Heart left ventricle (tissue), 16 donors: ENCODE data around the gene EXOSC5. TPM values are rescaled to one million over a fixed set of nuclear protein-coding genes. Genes with fewer than 3 reads are reported as not detected.
"Not testable (repeated sequence)": the region's sequence is repeated elsewhere in the genome, so short reads cannot be mapped to it uniquely, and the experiment has no call there.

Experiments used
- ATAC-seq, 4 donors: fragments of 200-7000 bp; cut with Tn5 transposase; one replicate each; pipeline ENCODE4 v1.9.1; 2020 to 2022; ENCODE audit warnings: moderate library complexity in 4 of 4, mild to moderate bottlenecking in 3 of 4, moderate number of reproducible peaks in 1 of 4
- DNase-seq, 5 donors: peaks; one replicate each; pipeline ENCODE4 v3.0.0-alpha.2; 2020
- H3K27ac ChIP-seq, 12 donors: fragments of 200-600 bp; sonication (generic) in 4 of 12; one replicate each; pipeline versions ENCODE4 v1.5.0 to v1.8.0; 2016 to 2022; ENCODE audit warnings: mild to moderate bottlenecking in 2 of 12
- H3K27me3 ChIP-seq, 9 donors: fragments of 200-600 bp; sonication (generic) in 2 of 9; one replicate each; pipeline versions ENCODE4 v1.5.1 to v1.8.0; 2016 to 2022; ENCODE audit warnings: mild to moderate bottlenecking in 3 of 9
- H3K36me3 ChIP-seq, 9 donors: fragments of 200-600 bp; sonication (generic) in 2 of 9; one replicate each; pipeline versions ENCODE4 v1.5.0 to v1.8.0; 2018 to 2022; ENCODE audit warnings: mild to moderate bottlenecking in 2 of 9
- H3K4me1 ChIP-seq, 12 donors: fragments of 200-600 bp; sonication (generic) in 4 of 12; one replicate each; pipeline versions ENCODE4 v1.5.0 to v1.8.0; 2016 to 2022; ENCODE audit warnings: mild to moderate bottlenecking in 3 of 12
- H3K4me3 ChIP-seq, 12 donors: fragments of 200-600 bp; sonication (generic) in 4 of 12; one replicate each; pipeline versions ENCODE4 v1.5.0 to v1.8.0; 2017 to 2022; ENCODE audit warnings: mild to moderate bottlenecking in 9 of 12, moderate library complexity in 4 of 12
- H3K9me3 ChIP-seq, 12 donors: fragments of 200-600 bp; sonication (generic) in 4 of 12; one replicate each; pipeline versions ENCODE4 v1.5.0 to v1.8.0; 2016 to 2022; ENCODE audit warnings: mild to moderate bottlenecking in 1 of 12
- CTCF ChIP-seq, 12 donors: fragments of 200-600 bp; sonication (generic) in 4 of 12; IDR thresholded peaks; one replicate each; pipeline versions ENCODE4 v1.5.0 to v1.8.0; 2018 to 2022; ENCODE audit warnings: antibody characterized with exemption in 12 of 12, mild to moderate bottlenecking in 5 of 12
- POLR2A ChIP-seq, 2 donors: fragments of 450-650 bp; IDR thresholded peaks; one replicate each; pipeline ENCODE4 v1.6.1; 2017; ENCODE audit warnings: antibody characterized with exemption in 2 of 2, mild to moderate bottlenecking in 2 of 2, moderate library complexity in 2 of 2
- WGBS, 4 donors: extraction: QIAGEN DNeasy Blood & Tissue Kit in 2 of 4; methylation state at CpG; one replicate each; pipeline versions ENCODE4 v1.1.5 to v1.1.7; 2013 to 2018; 5-methylcytosine and 5-hydroxymethylcytosine counted together
- intact Hi-C, 10 donors: fragments of 100-400 bp; cut with DNase I; formaldehyde crosslinking; loops; one replicate each; pipeline versions ENCODE4 v1.11.1 to v1.14.2; 2022
- polyA plus RNA-seq, 2 donors: library from polyadenylated mRNA; stranded (reverse); fragments of 200-250 nt; gene quantifications; one replicate each; pipeline ENCODE4 v1.2.3, GENCODE V29; 2013
- total RNA-seq, 9 donors: library from RNA; depleted of rRNA in 2 of 9; stranded (reverse); fragments of >200 nt in 2 of 9; fragmentation: NEBNext Ultra II Directional in 3 of 9; extraction: Animal tissue kit (Norgen Biotek cat#: 25700) in 3 of 9; gene quantifications; one replicate each; pipeline versions ENCODE4 v1.1.0 to v1.2.4, GENCODE V29; 2016 to 2023
- donor health status: ischemic (EF 13 %, LVEDD 7.1; RV severe dilation, severe dysfunction).
- donor health status: healthy with polysubstance abuse.
- donor health status: DM: no; HTN: yes; CAD: no.
- donor health status: DM: no; HTN: no; CAD: no.
- donor health status: ischemic (EF 25% LVEDD 6.9; RV normal size, moderate dysfunction).
- donor health status: ischemic (EF 25% LVEDD 5.7; RV mildly dilated, moderate dysfunction).
- donor health status: healthy.
- donor health status: DM: yes; HTN: yes; CAD: no.
- donor health status: ischemic (EF 35%, LVEDD 5.7; RV mildly dilated, moderate dysfunction).
- donor health status: nonischemic (EF 11% LVEDD 7.7; RV severe dilation, severe dysfunction).
- donor health status: DM: yes; HTN: yes; CAD: no.
- donor health status: PGD.
- donor health status: ischemic (EF 29% LVEDD 5.4; RV normal size, mild dysfunction).
- donor health status: nonischemic (EF 23%, LVEDD 6.1; RV moderate dilation, normal function).

The EXOSC5 gene
- total and polyA plus RNA-seq, 11 donors = 9.6 to 40.4 (median 13.7) TPM

GRCh38 chr19:41351339-41352245, 45.6 kb downstream of the EXOSC5 start:
- DNase-seq (peak; percentile 74 to 87 (median 78)), ATAC-seq (peak; percentile 38 to 71 (median 65))
- H3K36me3 ChIP-seq = peaks cover 0 to 20% (median 13%) of the 10 kb centered on the region in 9 donors
- no peaks in the 10 kb centered on the region for H3K27me3 ChIP-seq
- H3K4me1 ChIP-seq = peaks cover 0 to 57% (median 25%) of the 10 kb centered on the region in 12 donors
- H3K4me3 ChIP-seq = peak overlapping the region; percentile 52 to 98 (median 74)
- TF ChIP-seq CTCF (IDR thresholded peaks at IDR 0.05) = no peak
- no peak for TF ChIP-seq POLR2A (IDR thresholded peaks at IDR 0.05)
- H3K9me3 ChIP-seq = no peaks in the 10 kb centered on the region
- intact Hi-C loops = loop anchor here in 6 of 10 donors (2.0 to 5.0 kb wide), 6 partner anchors 25 to 145 kb away; partner anchors contain the start of genes CCDC97 (in 3 of the 6) and HNRNPUL1 (in 1 of the 6)
- peak overlapping the region; percentile 66 to 96 (median 90) for H3K27ac ChIP-seq
- WGBS, 4 donors = 0 to 1% (median 0%) methylated on average over 25 to 58 of the region's 58 CpGs

GRCh38 chr19:41350735-41351338, 46.3 kb downstream of the EXOSC5 start:
- ATAC-seq = peak in 2 of 4 donors; percentile 9 to 10
- peak in 2 of 5 donors; percentile 35 to 41 for DNase-seq
- H3K27me3 ChIP-seq = no peaks in the 10 kb centered on the region
- WGBS, 4 donors = 12 to 19% (median 16%) methylated on average over 22 of the region's 22 CpGs
- H3K4me1 ChIP-seq = peaks cover 0 to 56% (median 25%) of the 10 kb centered on the region in 12 donors
- intact Hi-C loops = loop anchor here in 5 of 10 donors (2.0 to 5.0 kb wide), 4 partner anchors 24 to 89 kb away; partner anchors contain the start of genes CCDC97 (in 3 of the 5) and HNRNPUL1 (in 1 of the 5)
- H3K9me3 ChIP-seq = no peaks in the 10 kb centered on the region
- TF ChIP-seq CTCF (IDR thresholded peaks at IDR 0.05) = no peak
- H3K27ac ChIP-seq = peak overlapping the region; percentile 66 to 96 (median 88)
- peak overlapping the region; percentile 52 to 98 (median 74) for H3K4me3 ChIP-seq
- H3K36me3 ChIP-seq = peaks cover 0 to 27% (median 18%) of the 10 kb centered on the region in 9 donors

- H3K9me3 ChIP-seq, H3K4me3 ChIP-seq, H3K27ac ChIP-seq, ATAC-seq, intact Hi-C loops, H3K27me3 ChIP-seq, DNase-seq: not testable (repeated sequence)
- Histone ChIP-seq H3K4me1 (peaks cover 0 to 43% (median 19%) of the 10 kb centered on the region in 12 donors), H3K36me3 (peaks cover 0 to 66% (median 39%) of the 10 kb centered on the region in 9 donors)
- WGBS, 4 donors = 91 to 96% (median 94%) methylated on average over 9 of the region's 9 CpGs
Measured at GRCh38 chr19:41346916-41347315, 50.2 kb downstream of the EXOSC5 start.

GRCh38 chr19:41344162-41344561, 53.0 kb downstream of the EXOSC5 start:
- H3K36me3 ChIP-seq = peaks cover 0 to 93% (median 61%) of the 10 kb centered on the region in 9 donors

More at GRCh38 chr19:41344162-41344561, 53.0 kb downstream of the EXOSC5 start:
- DNase-seq (no peak), ATAC-seq (no peak)
- TF ChIP-seq POLR2A (IDR thresholded peaks at IDR 0.05) = no peak
- no peak for TF ChIP-seq CTCF (IDR thresholded peaks at IDR 0.05)
- Histone ChIP-seq H3K27ac (no peak overlapping the region), H3K4me1 (peaks cover 0 to 27% (median 3%) of the 10 kb centered on the region in 12 donors), H3K27me3 (no peaks in the 10 kb centered on the region), H3K4me3 (no peak overlapping the region), H3K9me3 (no peaks in the 10 kb centered on the region)
- intact Hi-C loops = no loop called here
- 90 to 100% (median 98%) methylated on average over 2 of the region's 2 CpGs for WGBS, 4 donors
